B cell (primary cell): ENCODE data around the gene SORL1-AS1.

Experiments used
- ATAC-seq: fragments of 200-7000 bp; cut with Tn5 transposase; one replicate; pipeline ENCODE4 v1.10.0; 2021; ENCODE audit warnings: low read depth, mild to moderate bottlenecking, moderate number of reproducible peaks, moderate library complexity
- CTCF ChIA-PET: fragments of 350-600 bp; sonication (Branson Sonifier 250); formaldehyde crosslinking; loops from one replicate; lab custom pipeline; 2021; ENCODE audit warnings: antibody characterized with exemption, inconsistent platforms; lab: Charles Lee
- POLR2A ChIA-PET: fragments of 350-600 bp; sonication (Branson Sonifier 250); formaldehyde crosslinking; loops from one replicate; lab custom pipeline; 2021; ENCODE audit warnings: antibody characterized with exemption; lab: Charles Lee
- DNase-seq: peaks from one replicate; pipeline ENCODE4 v3.0.0; 2013
- H2AFZ ChIP-seq: 2 replicates; pipeline ENCODE4 v1.6.1; 2012; ENCODE audit warnings: mild to moderate bottlenecking, low read depth, low read length; ENCODE audit not compliant: insufficient read depth, poor library complexity, severe bottlenecking
- H3K27ac ChIP-seq, 2 donors: 1 replicate in 1 of 2; 2 replicates in 1 of 2; pipeline ENCODE4 v1.5.1; 2012 to 2013; ENCODE audit warnings: low read length in 2 of 2, mild to moderate bottlenecking in 2 of 2, moderate library complexity in 1 of 2
- H3K27me3 ChIP-seq, 4 experiments: fragments of 200-600 bp in 1 of 4; sonication (generic) in 1 of 4; replicated peaks in 1 of 4; 1 replicate in 2 of 4; 2 replicates in 2 of 4; pipeline versions ENCODE4 v1.6.1 to v1.7.0; 2013 to 2016; ENCODE audit warnings: low read length in 3 of 4, mild to moderate bottlenecking in 2 of 4, mixed read lengths in 1 of 4, moderate library complexity in 1 of 4; ENCODE audit not compliant: insufficient read depth in 4 of 4, control insufficient read depth in 3 of 4; ENCODE audit errors: control extremely low read depth in 1 of 4
- H3K36me3 ChIP-seq, 2 experiments: replicated peaks in 1 of 2; 1 replicate in 1 of 2; 2 replicates in 1 of 2; pipeline versions ENCODE4 v1.6.1 to v1.7.1; 2013; ENCODE audit warnings: low read length in 1 of 2; ENCODE audit not compliant: insufficient read depth in 2 of 2, control insufficient read depth in 1 of 2; ENCODE audit errors: control extremely low read depth in 1 of 2, extremely low read depth in 1 of 2
- H3K4me1 ChIP-seq, 2 donors: fragments of 200-600 bp in 1 of 2; sonication (generic) in 1 of 2; 1 replicate in 1 of 2; 2 replicates in 1 of 2; pipeline versions ENCODE4 v1.5.1 to v1.6.1; 2013 to 2017; ENCODE audit warnings: low read length in 2 of 2; ENCODE audit not compliant: control insufficient read depth in 2 of 2, insufficient read depth in 2 of 2
- H3K4me2 ChIP-seq: replicated peaks from 2 replicates; pipeline ENCODE3; 2012; ENCODE audit warnings: mild to moderate bottlenecking, low read depth, low read length; ENCODE audit not compliant: poor library complexity, severe bottlenecking
- H3K4me3 ChIP-seq, 5 experiments: fragments of 200-600 bp in 1 of 5; sonication (generic) in 1 of 5; 1 replicate in 3 of 5; 2 replicates in 2 of 5; pipeline versions ENCODE4 v1.5.1 to v1.7.0; 2011 to 2016; ENCODE audit warnings: low read length in 4 of 5, mild to moderate bottlenecking in 4 of 5, low read depth in 2 of 5, control low read depth in 1 of 5, moderate library complexity in 1 of 5; ENCODE audit not compliant: insufficient read depth in 1 of 5; ENCODE audit errors: control extremely low read depth in 1 of 5, extremely low read depth in 1 of 5
- H3K79me2 ChIP-seq: fragments of 200-600 bp; sonication (generic); one replicate; pipeline ENCODE4 v1.6.0; 2016; ENCODE audit warnings: low read length; ENCODE audit not compliant: control insufficient read depth, insufficient read depth
- H3K9ac ChIP-seq: fragments of 200-600 bp; sonication (generic); 2 replicates; pipeline ENCODE4 v1.6.1; 2017; ENCODE audit warnings: mild to moderate bottlenecking, low read length, moderate library complexity
- H3K9me3 ChIP-seq, 3 donors: one replicate each; pipeline versions ENCODE4 v1.6.1 to v1.7.1; 2013; ENCODE audit warnings: low read length in 2 of 3; ENCODE audit not compliant: control insufficient read depth in 2 of 3, insufficient read depth in 1 of 3; ENCODE audit errors: control extremely low read depth in 1 of 3
- H4K20me1 ChIP-seq: 2 replicates; pipeline ENCODE4 v1.6.0; 2012; ENCODE audit warnings: mild to moderate bottlenecking, low read length; ENCODE audit not compliant: insufficient read depth, control insufficient read depth, poor library complexity, severe bottlenecking
- H3K27ac Mint-ChIP-seq: one replicate; pipeline ENCODE4 v1.8.0; 2021; ENCODE audit warnings: mixed read lengths
- H3K27me3 Mint-ChIP-seq: one replicate; pipeline ENCODE4 v1.8.0; 2021; ENCODE audit warnings: mixed read lengths
- H3K4me1 Mint-ChIP-seq: one replicate; pipeline ENCODE4 v1.8.0; 2021; ENCODE audit warnings: mixed read lengths
- H3K4me3 Mint-ChIP-seq: one replicate; pipeline ENCODE4 v1.8.0; 2021; ENCODE audit warnings: mixed read lengths
- H3K9me3 Mint-ChIP-seq: one replicate; pipeline ENCODE4 v1.8.0; 2022; ENCODE audit warnings: mixed read lengths; ENCODE audit not compliant: insufficient read depth
- CTCF ChIP-seq: fragments of 200-600 bp; IDR thresholded peaks from one replicate; pipeline ENCODE4 v1.8.0; 2022; ENCODE audit warnings: antibody characterized with exemption, mild to moderate bottlenecking
- EZH2 ChIP-seq: IDR thresholded peaks from 2 replicates; pipeline ENCODE4 v1.6.1; 2012; ENCODE audit warnings: borderline replicate concordance, low read depth, mild to moderate bottlenecking, moderate library complexity, low read length; ENCODE audit not compliant: insufficient read depth, poor library complexity, severe bottlenecking
- WGBS: methylation state at CpG from one replicate; pipeline ENCODE4 v1.1.5; 2013; ENCODE audit warnings: missing lambda C conversion rate; ENCODE audit not compliant: insufficient coverage; 5-methylcytosine and 5-hydroxymethylcytosine counted together
- intact Hi-C: fragments of 100-400 bp; cut with micrococcal nuclease; formaldehyde crosslinking; loops from one replicate; pipeline ENCODE4 v1.10.0; 2022

The SORL1-AS1 gene

DNA sequence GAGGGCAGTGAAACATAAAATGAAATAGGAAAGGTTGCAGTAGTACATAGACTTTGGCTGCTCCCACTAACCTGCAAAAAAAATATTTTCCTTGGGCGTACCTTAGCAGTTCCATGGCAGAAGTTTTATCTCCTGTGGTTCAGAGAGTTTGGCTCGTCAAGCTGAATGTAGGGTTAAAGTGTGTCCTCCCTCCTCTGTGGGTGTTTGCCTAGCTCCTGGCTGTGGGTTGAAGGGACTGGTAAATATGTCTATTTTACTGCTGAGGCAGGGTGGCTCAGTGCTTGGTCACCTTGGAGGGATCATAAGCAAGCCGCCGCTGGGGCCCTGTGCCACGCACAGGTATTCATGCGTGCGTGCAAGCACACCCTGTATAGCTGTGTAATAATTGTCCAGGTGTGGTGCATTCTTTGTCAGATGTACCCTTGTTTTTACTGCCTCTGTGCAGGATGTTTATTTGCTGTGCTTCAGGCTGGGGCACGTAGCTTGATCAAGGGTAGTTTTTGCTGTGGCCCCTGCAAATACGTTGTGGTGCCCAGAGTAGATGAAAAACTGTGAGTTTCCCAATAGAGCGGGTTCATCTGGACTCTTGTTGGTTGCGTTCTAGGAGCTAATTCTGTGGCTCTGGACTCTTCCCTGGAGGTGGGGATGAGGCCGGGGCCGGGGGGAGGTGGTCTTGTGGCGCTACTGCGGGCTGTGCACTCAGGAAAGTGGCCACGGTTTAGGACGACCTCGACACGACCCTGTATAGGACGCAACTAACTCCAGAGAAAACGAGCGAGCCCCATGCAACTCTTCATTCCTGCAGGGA, 1.4 kb downstream of the SORL1-AS1 start:
- peaks cover 52% of the 10 kb centered on the region for H3K79me2 ChIP-seq
- ATAC-seq (no peak), DNase-seq (peak; percentile 43)
- H3K27ac Mint-ChIP-seq = peak overlapping the region; percentile 54
- peaks cover 0 to 4% (median 0%) of the 10 kb centered on the region in 4 experiments for H3K27me3 ChIP-seq
- ChIA-PET CTCF (interaction anchor here (0.6 to 4.7 kb wide), 18 partner anchors 8 to 159 kb away, joined by 3 to 42 read pairs (median 4); partner anchors contain the start of gene SC5D), POLR2A (interaction anchor here (0.6 to 7.1 kb wide), 7 partner anchors 10 to 139 kb away, joined by 3 to 46 read pairs (median 4); no protein-coding TSS in a partner anchor)
- peak overlapping the region; percentile 82 for H3K4me2 ChIP-seq
- no peak for TF ChIP-seq CTCF
- TF ChIP-seq EZH2 = no peak
- peaks cover 75 to 77% of the 10 kb centered on the region in 2 donors for H3K4me1 ChIP-seq
- peaks cover 88% of the 10 kb centered on the region for H3K4me1 Mint-ChIP-seq
- no peaks in the 10 kb centered on the region for H3K9me3 Mint-ChIP-seq
- no peaks in the 10 kb centered on the region for H4K20me1 ChIP-seq
- H3K4me3 Mint-ChIP-seq = peak overlapping the region; percentile 96
- H3K9me3 ChIP-seq = peaks cover 0 to 3% (median 0%) of the 10 kb centered on the region in 3 donors
- peak overlapping the region; percentile 76 for H3K9ac ChIP-seq
- H3K27ac ChIP-seq = peak overlapping the region; percentile 50 to 61
- H3K27me3 Mint-ChIP-seq = no peaks in the 10 kb centered on the region
- intact Hi-C loops = loop anchor here (2.0 kb wide), 1 partner anchor 133 kb away; no protein-coding TSS in a partner anchor
- H3K4me3 ChIP-seq = peak overlapping the region; percentile 60 to 82 (median 65)
- H3K36me3 ChIP-seq = no peaks in the 10 kb centered on the region
- peak overlapping the region; percentile 73 for H2AFZ ChIP-seq
- 15% methylated on average over 21 of the region's 22 CpGs for WGBS
